GM19238 (cell line): ENCODE data around the gene ALX1.

Experiments
- DNase-seq: peaks from one replicate; pipeline ENCODE4 v3.0.0; 2011; ENCODE audit warnings: low spot score; ENCODE audit not compliant: insufficient read length

Gene ALX1

DNA sequence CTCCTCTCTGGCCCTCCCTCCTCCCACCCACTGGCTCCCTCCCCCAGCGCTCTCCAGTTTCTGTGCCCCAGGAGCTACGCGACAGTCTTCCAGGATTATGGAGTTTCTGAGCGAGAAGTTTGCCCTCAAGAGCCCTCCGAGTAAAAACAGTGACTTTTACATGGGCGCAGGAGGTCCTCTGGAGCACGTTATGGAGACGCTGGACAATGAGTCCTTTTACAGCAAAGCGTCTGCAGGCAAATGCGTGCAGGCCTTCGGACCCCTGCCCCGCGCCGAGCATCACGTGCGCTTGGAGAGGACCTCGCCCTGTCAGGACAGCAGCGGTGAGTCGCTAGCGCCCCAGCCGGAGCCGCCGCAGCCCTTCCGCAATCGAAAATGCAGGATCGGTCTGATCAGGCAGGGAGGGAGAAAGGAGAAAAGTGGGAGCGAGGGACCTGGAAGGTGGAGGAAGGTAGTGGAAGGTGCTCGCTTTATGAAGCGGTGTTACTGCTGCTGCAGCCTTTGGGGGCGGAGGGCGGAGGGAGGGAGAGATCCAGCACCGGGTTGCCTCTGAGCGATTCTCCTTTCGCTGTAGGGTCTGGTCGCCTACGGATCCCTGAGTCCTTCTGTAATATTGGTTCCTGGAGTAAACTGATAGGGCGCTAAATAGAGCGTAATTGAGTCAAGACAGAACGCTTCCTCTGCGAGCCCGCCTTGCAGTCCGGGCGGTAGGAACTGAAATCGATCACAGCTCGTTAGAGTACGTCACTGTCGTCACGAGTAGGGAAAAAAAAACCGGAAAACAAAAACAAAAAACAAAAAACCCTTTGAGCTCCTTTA is at the start of gene ALX1:
Gene ALX1, plus strand, starts transcription at position 56 of the 819 bp plus-strand sequence. Its CDS starts 42 bp downstream, at position 98.
- no peak for DNase-seq

DNA sequence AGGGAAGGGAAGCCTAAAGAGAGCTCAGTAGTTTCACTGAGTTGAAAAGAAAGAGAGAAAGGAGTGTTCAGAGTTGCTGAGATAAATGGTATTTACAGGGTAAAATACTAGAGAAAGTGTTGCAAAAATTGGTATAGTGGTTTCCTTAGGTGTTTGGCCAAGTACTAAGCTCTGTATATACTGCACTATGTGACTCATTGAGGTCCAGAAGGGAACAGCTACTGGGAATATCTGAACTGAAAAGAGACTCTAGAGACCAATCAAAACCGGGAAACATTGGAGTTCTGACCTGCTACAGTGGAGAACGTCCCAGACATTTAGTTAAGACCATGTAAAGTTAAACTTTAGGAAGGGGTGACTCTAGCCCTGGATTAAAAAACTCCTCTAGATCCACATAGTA is 42.7 kb upstream of the ALX1 start:
- DNase-seq, result no peak

DNA sequence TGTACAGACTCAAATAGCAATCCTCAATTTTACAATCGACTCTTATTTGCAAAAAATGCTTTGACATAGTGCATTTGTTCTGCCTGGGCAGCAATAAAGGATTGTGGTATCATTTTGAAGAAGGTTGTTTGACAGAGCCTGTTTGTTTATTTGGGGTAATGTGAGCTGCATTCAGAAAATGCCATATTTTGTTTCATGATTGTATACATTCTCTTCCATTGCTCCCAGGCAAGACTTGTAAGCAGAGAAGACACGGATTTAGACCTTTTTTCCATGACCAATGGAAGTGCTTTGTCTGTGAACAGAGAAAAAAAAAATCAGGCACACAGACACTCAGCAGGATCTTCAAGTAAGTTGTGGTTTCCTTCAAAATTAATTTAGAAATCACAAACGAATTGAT is 35.5 kb upstream of the ALX1 start:
- DNase-seq, result no peak

DNA sequence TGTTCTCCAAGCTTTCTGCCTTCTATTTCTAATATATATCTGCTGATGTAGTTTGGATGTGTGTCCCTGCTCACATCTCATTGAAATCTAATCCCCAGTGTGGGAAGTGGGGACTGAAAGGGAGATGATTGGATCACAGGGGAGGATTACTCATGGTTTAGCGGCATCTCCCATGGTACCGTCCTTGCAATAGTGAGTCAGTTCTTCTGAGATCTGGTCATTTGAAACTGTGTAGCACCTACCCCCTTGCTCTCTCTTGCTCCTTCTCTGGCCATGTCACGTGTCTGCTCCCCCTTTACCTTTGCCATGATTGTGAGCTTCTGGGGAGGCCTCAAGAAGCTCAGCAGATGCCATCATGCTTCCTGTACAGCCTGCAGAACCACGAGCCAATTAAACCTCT is 26.2 kb upstream of the ALX1 start:
- DNase-seq, result no peak

DNA sequence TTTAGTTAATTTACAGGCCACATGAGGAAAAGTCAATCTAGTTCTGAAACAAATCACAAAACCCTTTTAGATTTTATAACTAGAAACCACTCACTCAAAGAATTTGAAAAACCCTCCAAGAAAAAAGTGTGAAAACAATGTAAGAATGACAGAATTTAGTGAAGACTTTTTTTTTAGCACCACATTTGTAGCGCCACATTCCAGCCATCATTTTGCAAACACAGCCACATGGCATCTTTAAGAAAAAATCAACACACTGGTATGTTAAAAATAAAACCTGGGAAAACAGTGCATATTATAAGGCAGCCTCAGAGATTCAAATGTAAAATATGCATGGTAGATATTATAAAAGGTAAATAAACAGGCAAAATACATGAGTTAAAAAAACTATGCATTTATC is 22.3 kb upstream of the ALX1 start:
- DNase-seq, result no peak

DNA sequence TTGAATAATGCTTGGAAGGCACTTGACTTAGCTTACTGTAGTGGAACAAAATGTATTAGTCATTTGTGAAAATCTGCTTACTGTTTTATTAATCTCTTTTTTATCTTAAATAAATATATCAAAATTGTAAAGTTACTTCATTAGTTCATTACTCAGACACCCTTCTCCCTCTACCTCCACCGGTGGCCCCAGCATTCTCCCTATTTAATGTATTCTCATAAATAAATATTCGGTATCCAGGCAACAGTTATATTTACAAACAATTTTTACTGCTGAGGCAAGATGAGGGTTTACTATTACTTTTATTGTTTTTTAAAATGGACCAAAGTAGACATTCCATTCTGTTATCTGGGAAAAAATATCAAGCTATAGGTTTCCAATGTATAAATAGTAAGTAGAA is 19.6 kb upstream of the ALX1 start:
- DNase-seq, result no peak

DNA sequence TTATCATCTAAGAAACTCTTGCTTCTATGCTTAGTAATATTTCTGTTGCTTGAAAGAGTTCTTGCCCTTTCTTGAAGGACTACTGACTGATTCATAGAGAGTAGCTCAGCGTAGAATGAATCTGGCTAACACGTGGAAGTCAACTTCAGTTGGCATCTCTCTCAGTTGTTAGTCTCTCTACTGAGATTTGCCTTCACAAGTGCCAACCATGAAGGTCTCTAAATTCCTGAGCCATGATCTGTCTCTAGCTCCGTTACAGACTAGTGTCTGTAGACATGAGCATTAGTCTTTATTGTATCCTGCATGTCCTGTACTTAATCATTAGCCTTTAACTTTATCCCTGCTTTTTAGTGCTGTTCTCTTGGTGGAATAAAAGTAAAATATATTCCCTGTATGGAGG is 19.1 kb upstream of the ALX1 start:
- DNase-seq, result no peak

DNA sequence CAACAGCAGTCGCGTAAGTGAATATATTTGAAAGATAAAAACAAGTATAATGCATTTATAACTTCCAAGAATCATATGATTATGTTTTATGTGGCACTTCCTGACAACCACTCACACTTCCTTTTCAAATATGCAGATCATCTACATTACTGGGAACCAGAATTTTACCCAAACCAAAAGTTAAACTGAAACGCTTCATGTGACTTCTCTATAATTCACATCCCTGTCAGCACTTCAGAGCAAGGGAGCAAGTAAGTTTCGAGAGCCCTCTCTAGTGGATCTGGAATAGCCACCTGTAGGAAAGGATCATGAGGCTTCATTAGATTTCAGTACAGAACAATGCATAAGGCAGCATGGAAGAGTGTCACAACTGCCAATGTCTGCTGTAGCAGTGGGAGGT is 13.7 kb upstream of the ALX1 start:
- DNase-seq, result no peak

DNA sequence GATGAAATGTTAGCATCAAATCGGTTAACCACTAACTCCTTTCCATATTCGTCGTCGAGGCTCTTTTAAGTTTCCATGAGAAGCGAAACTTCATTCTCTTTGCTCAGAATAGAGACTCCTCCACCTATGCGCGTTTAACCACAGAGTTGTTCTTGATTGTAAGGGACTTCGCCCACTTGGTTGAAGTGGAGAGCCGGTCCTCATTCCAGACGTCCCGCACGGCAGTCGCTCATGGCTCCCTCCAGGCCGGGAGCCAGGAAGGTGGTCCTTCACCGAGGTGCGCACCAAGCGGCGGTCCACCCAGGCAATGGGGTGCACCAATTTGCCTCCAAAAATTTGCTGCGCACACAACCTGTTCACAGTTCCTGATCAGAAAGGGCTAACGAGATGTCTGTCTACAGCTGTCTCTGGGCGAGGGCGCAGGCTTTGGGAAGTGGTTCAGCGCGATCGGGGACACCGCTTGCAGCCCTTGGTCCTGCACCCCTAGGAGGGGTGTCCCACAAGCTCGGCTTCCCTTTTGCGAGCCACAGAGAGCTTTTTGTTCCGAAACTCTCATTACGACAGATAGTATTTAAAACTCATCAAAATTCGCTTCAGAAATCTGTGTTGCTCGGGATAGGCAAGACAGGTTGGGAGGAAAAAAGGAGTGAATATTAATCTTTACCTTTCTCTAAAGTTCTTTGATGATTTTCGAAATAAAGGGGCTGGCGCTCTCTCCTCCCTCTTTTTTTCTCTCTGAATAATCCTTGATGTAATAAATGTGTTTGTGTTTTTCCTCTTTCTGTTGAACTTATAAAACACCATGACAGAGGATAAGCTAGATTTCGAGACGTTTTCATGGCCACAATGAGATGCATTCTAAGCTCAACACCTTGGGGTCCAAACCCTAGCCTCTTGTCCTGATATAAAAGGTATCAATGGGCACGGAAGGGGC is 6.4 kb upstream of the ALX1 start:
- no peak for DNase-seq

DNA sequence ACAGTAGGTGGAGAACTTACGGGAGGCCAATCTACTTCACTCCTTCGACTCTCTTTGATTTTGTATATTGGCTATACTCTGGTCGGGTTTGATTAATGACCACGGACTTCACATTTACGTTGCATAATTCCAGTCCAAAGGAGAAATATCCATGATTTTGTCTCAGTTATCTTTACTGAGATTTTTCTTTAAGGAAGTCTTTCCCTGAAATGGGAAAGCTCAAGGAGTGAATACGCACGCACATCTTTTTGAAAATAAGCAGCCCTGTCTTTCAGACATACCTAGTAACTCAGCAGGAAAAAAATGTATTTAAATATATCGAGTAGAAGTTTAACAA is 5.7 kb upstream of the ALX1 start:
- DNase-seq, result no peak

DNA sequence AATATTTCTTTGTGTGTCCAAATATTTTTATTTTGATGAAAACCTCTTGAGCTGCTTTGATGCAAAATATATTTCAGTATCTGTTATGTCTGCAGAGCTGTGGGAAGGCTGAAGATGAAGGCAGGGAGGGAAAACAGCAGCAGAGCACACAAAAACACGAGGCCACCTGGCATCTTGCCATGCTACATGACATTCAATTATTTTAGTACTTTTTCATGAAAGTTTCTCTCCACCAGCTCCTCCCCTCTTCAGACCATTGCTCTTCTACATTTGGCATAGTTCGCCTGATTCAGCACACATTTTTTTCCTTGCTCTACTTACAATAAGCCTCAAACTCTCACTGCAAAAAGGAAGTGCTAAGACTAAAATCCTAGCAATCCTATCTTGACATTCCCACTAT is 4.6 kb upstream of the ALX1 start:
- no peak for DNase-seq

DNA sequence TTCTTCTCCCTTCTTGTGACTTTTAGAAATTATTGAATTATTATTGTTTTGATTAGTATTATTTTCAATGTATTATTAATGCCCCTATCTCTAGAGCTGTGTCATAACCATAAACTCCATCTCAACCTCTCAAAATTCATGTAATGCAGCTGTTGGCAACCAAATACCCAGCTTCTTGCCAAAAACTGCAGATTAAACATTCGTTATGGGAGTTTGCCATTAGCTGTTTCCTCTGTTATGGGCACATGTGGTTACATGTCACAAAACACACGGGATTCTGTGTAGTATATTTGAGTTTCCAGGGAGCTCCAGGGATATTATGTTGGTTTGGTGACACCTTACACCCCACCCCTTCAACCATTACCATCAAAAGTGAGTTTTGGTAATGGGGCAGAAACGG is 2.8 kb upstream of the ALX1 start:
- DNase-seq, result no peak

DNA sequence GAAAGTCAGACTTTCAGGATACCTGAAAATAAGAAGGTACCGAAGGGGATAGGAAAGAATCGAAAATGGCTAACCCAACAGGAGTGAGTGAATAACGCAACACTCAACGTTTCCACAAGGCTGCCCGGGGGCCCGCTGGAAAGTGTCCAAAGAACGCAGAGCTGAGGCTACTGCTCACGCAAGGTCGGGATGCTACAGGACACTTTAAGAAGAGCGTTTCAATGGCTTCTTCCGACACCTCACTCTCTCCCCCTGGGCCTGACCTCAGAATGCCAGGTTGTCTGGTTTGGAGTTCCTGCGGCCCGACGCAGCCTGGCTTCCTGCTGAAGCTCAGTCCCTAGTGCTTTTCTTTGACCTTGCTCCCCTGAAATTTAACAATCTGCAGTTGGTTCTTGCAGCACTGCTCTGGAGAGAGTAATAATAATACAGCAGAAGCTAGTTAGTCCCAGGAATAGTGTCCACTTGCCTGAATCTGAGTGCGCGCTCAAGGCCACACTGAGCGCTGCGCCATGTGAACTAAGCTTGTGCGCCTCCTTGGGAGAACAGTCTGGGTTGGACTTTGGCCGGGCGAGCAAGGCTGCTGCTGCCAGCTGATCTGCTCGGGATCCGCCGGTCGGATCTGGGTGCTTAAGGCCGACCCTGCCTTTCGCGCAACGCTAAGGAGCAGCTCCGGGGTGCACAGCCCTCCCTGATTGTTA is 2.0 kb upstream of the ALX1 start:
- DNase-seq, result no peak

DNA sequence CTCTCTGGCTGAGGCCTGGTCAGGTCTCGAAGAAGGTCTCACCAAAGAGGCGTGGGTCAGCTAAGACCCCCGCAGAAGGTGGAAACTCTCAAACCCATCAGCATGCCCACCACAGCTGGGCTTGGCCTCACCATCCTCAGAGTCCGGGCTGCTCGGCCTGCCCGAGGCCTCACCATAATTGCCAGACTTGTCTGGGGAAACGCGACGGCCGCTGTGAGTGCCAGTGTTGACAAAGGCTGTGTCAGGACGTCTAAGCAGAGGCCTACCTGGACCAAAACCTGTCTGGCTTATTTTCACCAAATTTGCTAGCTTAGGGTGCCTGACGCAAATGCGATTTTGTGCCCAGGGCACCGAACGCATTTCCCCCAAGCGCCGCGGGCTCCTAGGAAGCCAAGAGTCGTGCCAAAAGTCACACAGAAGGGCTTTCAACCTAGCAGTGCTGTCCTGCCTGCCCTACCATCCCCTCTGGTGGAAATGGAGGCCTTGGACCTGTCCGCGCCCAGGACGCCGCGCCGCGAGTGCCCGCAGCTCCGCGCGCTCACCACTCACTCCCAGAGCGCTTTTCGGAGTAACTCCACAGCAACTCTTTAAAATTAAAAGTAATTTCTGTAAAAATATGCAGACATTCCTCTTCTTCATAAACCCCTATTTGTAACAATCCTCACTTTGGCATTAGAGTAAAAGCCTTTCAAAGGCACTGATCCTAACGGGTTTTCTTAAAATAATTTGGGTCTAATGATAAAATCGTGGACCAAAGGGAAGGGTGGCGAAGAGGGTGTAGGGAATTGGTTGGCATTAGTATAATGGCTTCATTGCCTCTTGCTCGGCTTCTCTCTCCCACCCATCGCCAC is 1.2 kb upstream of the ALX1 start:
- DNase-seq, result no peak

DNA sequence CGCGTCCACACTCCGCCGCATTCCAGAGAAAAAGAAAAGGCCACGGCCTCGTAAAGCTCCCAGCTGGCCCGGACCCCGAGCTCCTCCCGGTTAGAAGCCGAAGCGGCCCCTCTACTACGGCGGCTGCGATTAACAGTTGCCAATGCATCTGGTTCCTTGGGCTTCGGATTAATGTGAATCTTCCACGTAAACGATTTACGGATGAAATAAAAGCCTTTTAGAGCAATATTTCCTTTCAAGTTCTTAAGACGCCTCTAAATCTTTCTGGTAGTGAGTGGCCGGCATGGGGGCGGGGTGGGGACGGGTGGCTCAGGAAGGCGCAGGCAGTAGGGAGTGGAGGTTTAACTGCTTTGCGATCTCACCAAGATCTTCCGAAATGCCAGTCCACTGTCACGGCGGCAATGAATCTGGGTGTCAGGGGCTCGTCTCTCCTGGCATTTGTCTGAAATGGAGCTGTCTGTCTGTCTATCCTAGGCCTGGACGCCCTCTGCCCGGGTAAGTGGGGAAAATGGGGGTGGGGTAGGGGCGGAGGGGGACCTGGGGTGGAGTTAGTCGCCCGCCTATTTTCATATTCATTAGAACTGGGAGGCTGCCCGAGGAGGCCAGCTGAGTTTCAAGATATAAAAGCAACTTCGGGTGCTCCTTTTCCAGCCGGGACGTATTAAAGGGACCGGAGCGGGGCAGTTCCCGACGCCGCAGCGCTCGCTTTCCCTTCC is 413 bp upstream of the ALX1 start:
- DNase-seq, result no peak

DNA sequence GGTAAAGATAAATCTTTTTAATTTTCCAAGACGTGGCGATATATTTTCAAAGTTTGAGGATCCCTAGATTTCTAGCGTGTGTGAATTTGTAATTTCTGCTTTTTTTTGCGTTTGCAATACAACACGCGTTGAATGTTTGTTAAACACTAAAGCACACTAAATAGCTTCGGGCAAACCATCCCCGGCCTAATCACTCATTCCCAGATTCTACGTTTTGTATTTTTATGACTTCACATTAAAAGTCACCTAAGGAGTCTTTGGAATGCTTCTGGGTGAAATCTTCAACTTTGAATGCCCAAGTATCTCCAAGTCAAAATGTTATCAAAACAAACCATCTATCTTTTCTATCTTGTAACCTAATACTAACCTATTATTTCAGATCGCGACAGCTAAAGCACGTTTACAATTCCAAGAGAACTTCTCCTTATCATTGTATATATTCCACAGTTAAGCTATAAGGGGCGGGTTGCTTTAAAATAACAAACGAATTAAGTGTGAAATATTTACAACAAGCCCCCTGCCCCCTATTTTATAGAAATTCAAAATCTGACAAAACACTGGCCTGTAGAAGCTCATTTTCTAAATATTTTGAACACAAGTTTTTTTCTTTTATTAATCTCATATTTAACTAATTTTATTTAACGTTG is 1.1 kb downstream of the ALX1 start:
- DNase-seq, result no peak

DNA sequence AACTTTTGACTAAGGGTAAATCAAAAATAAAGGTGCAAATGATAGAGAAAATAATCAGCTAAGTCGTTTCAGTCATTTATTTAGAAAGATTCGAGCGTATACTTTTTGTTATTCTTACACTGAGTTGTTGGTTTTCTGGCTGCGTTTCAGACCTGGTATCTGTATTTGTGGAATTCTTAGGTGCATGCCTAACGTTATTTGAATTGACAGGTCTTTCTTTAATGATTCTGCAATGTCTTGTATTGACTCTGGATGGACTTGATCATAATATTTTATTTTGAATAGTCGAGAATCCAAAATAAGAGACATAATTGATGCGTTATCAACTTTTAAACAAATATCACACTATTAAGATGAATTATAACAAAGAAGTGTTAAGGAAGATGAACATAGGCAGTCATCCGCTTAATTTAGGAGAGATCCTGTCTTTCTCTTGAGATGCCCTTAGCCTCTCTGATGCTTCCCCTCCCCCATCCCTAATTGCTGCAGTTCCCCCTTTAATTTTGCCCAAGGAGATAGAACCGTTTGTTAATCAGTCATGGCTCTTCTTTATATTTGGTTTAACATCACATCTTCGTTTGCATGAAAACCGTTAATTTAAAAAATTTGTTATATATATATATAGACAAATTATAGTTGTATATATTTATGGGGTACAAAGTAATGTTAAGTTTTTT is 1.8 kb downstream of the ALX1 start:
- DNase-seq, result no peak

DNA sequence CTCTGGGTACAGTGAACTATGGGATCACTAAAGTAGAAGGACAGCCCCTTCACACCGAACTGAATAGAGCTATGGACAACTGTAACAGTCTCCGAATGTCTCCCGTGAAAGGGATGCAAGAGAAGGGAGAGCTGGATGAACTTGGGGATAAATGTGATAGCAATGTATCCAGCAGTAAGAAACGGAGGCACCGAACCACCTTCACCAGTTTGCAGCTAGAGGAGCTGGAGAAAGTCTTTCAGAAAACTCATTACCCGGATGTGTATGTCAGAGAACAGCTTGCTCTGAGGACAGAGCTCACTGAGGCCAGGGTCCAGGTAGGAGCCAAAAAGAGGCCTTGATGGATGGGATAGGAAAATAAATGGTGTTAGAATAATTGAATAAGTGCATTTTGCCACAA is 3.5 kb downstream of the ALX1 start:
- DNase-seq, result no peak

DNA sequence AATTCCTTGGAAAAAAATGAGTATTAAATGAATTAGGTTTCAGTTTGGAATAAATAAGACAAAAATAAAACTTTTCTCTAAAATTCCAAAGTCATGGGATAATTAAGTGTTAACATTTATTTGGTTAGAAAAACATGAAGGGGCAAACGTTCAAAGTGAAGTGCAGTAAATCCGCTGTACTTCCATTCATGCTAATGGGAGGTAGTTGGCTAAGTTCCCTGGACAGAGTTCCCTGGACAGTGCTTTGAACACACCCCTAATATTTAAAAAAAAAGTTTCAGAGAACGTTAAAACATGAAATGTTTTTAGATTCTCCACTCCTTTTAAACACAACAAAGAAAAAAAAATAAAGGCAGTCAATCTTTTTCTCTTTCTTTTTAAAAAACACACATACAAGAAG is 16.3 kb downstream of the ALX1 start:
- DNase-seq, result no peak
